H7 (cell line): Measurements from ENCODE around the gene SCTR. TPM values are rescaled to one million over a fixed set of nuclear protein-coding genes. Genes with fewer than 3 reads are reported as not detected.

Experiments
- DNase-seq: peaks from one replicate; pipeline ENCODE4 v3.0.0; 2012
- H3K27me3 ChIP-seq: 2 replicates; pipeline ENCODE4 v1.6.0; 2011; ENCODE audit warnings: mild to moderate bottlenecking, low read length; ENCODE audit not compliant: control insufficient read depth, insufficient read depth
- H3K36me3 ChIP-seq: replicated peaks from 2 replicates; pipeline ENCODE4 v1.5.1; 2011; ENCODE audit warnings: low read length; ENCODE audit not compliant: control insufficient read depth, insufficient read depth
- H3K4me3 ChIP-seq: 2 replicates; pipeline ENCODE4 v1.5.1; 2011; ENCODE audit warnings: low read depth, mild to moderate bottlenecking, control low read depth, low read length, moderate library complexity; ENCODE audit not compliant: insufficient read depth
- total RNA-seq: library from RNA; depleted of rRNA; stranded (reverse); fragments of >200 nt; shearing (Covaris generic); gene quantifications from 2 replicates; pipeline ENCODE4 v1.2.3, GENCODE V29; 2014

SCTR gene
- total RNA-seq, 1 experiment from 2014 or later = not detected

- Histone ChIP-seq H3K27me3 (peaks cover 11% of the 10 kb centered on the region), H3K36me3 (no peaks in the 10 kb centered on the region), H3K4me3 (no peak overlapping the region)
- no peak for DNase-seq
These were observed 17.2 kb upstream of the SCTR start for GRCh38 chr2:119541476-119541875.

GRCh38 chr2:119537792-119538191 lies 13.5 kb upstream of the SCTR start:
- no peak for DNase-seq
- Histone ChIP-seq H3K36me3 (no peaks in the 10 kb centered on the region), H3K27me3 (no peaks in the 10 kb centered on the region), H3K4me3 (no peak overlapping the region)

GRCh38 chr2:119536707-119537106 lies 12.4 kb upstream of the SCTR start:
- Histone ChIP-seq H3K4me3 (no peak overlapping the region), H3K27me3 (no peaks in the 10 kb centered on the region), H3K36me3 (no peaks in the 10 kb centered on the region)
- no peak for DNase-seq

GRCh38 chr2:119536211-119536610 lies 11.9 kb upstream of the SCTR start:
- no peaks in the 10 kb centered on the region for H3K27me3 ChIP-seq

GRCh38 chr2:119533560-119533959 lies 9.3 kb upstream of the SCTR start:
- Histone ChIP-seq H3K4me3 (no peak overlapping the region), H3K36me3 (no peaks in the 10 kb centered on the region), H3K27me3 (no peaks in the 10 kb centered on the region)
- DNase-seq = no peak

More at GRCh38 chr2:119536211-119536610, 11.9 kb upstream of the SCTR start:
- H3K36me3 ChIP-seq = no peaks in the 10 kb centered on the region
- DNase-seq = no peak
- H3K4me3 ChIP-seq = no peak overlapping the region

- DNase-seq = peak; percentile 58
These were observed 7.0 kb upstream of the SCTR start for GRCh38 chr2:119531292-119531691.

GRCh38 chr2:119527999-119528398 lies 3.7 kb upstream of the SCTR start:
- H3K27me3 ChIP-seq = peaks cover 22% of the 10 kb centered on the region
- H3K4me3 ChIP-seq = no peak overlapping the region
- DNase-seq = no peak
- no peaks in the 10 kb centered on the region for H3K36me3 ChIP-seq

More at GRCh38 chr2:119531292-119531691, 7.0 kb upstream of the SCTR start:
- H3K36me3 ChIP-seq = no peaks in the 10 kb centered on the region
- no peak overlapping the region for H3K4me3 ChIP-seq
- no peaks in the 10 kb centered on the region for H3K27me3 ChIP-seq

GRCh38 chr2:119525614-119526013 lies 1.3 kb upstream of the SCTR start:
- Histone ChIP-seq H3K4me3 (no peak overlapping the region), H3K36me3 (no peaks in the 10 kb centered on the region), H3K27me3 (peaks cover 33% of the 10 kb centered on the region)
- DNase-seq = no peak

GRCh38 chr2:119523383-119523951 lies 816 bp downstream of the SCTR start:
- H3K27me3 ChIP-seq = peaks cover 33% of the 10 kb centered on the region
- H3K4me3 ChIP-seq = peak overlapping the region; percentile 36
- DNase-seq = peak; percentile 32
- H3K36me3 ChIP-seq = no peaks in the 10 kb centered on the region

- Histone ChIP-seq H3K4me3 (no peak overlapping the region), H3K36me3 (no peaks in the 10 kb centered on the region), H3K27me3 (peaks cover 33% of the 10 kb centered on the region)
- no peak for DNase-seq
These were observed 1.6 kb downstream of the SCTR start for GRCh38 chr2:119522671-119523070.

GRCh38 chr2:119521433-119522050 lies 2.7 kb downstream of the SCTR start:
- no peak for DNase-seq
- peaks cover 33% of the 10 kb centered on the region for H3K27me3 ChIP-seq
- no peaks in the 10 kb centered on the region for H3K36me3 ChIP-seq
- no peak overlapping the region for H3K4me3 ChIP-seq

GRCh38 chr2:119520696-119521432 lies 3.4 kb downstream of the SCTR start:
- DNase-seq = no peak
- Histone ChIP-seq H3K4me3 (no peak overlapping the region), H3K36me3 (no peaks in the 10 kb centered on the region), H3K27me3 (peaks cover 33% of the 10 kb centered on the region)

- H3K27me3 ChIP-seq = peaks cover 20% of the 10 kb centered on the region
- DNase-seq = no peak
- H3K4me3 ChIP-seq = no peak overlapping the region
- H3K36me3 ChIP-seq = no peaks in the 10 kb centered on the region
These were observed 5.2 kb downstream of the SCTR start for GRCh38 chr2:119519057-119519408.

GRCh38 chr2:119518401-119519056 lies 5.8 kb downstream of the SCTR start:
- Histone ChIP-seq H3K4me3 (no peak overlapping the region), H3K27me3 (peaks cover 15% of the 10 kb centered on the region), H3K36me3 (no peaks in the 10 kb centered on the region)
- no peak for DNase-seq

- DNase-seq = peak; percentile 75
- no peaks in the 10 kb centered on the region for H3K36me3 ChIP-seq
- H3K27me3 ChIP-seq = peaks cover 5% of the 10 kb centered on the region
These were observed 6.8 kb downstream of the SCTR start for GRCh38 chr2:119517433-119517832.

More at GRCh38 chr2:119517433-119517832, 6.8 kb downstream of the SCTR start:
- no peak overlapping the region for H3K4me3 ChIP-seq
